Psoas muscle (tissue), 8 donors: ENCODE measurements around the gene FAM222B. TPM values are rescaled to one million over a fixed set of nuclear protein-coding genes. Genes with fewer than 3 reads are reported as not detected.

Experiments used
- ATAC-seq, 4 donors: fragments of 200-7000 bp; cut with Tn5 transposase; one replicate each; pipeline ENCODE4 v1.9.1; 2020; ENCODE audit warnings: moderate library complexity in 3 of 4, mild to moderate bottlenecking in 2 of 4
- DNase-seq, 2 donors: peaks; one replicate each; pipeline ENCODE4 v3.0.0-alpha.2; 2020
- H3K27ac ChIP-seq: fragments of 200-600 bp; one replicate; pipeline ENCODE4 v1.8.0; 2022
- H3K27me3 ChIP-seq, 3 donors: fragments of 200-600 bp in 1 of 3; one replicate each; pipeline versions ENCODE4 v1.6.1 to v1.8.0; 2013 to 2022; ENCODE audit warnings: low read length in 2 of 3, mild to moderate bottlenecking in 2 of 3, moderate library complexity in 1 of 3; ENCODE audit not compliant: insufficient read depth in 3 of 3
- H3K36me3 ChIP-seq, 2 donors: fragments of 200-600 bp in 1 of 2; one replicate each; pipeline versions ENCODE4 v1.6.1 to v1.8.0; 2013 to 2022; ENCODE audit warnings: low read depth in 1 of 2, mild to moderate bottlenecking in 1 of 2, moderate library complexity in 1 of 2; ENCODE audit not compliant: insufficient read depth in 1 of 2
- H3K4me1 ChIP-seq: fragments of 200-600 bp; one replicate; pipeline ENCODE4 v1.8.0; 2022
- H3K4me3 ChIP-seq: fragments of 200-600 bp; one replicate; pipeline ENCODE4 v1.8.0; 2022; ENCODE audit warnings: mild to moderate bottlenecking
- H3K9me3 ChIP-seq: fragments of 200-600 bp; one replicate; pipeline ENCODE4 v1.8.0; 2022
- WGBS, 3 donors: extraction: QIAGEN DNeasy Blood & Tissue Kit; methylation state at CpG; one replicate each; pipeline versions ENCODE4 v1.1.6 to v1.1.7; 2013; 5-methylcytosine and 5-hydroxymethylcytosine counted together
- intact Hi-C, 2 donors: fragments of 100-400 bp; cut with DNase I; formaldehyde crosslinking; loops; one replicate each; pipeline versions ENCODE4 v1.11.0 to v1.14.2; 2022
- polyA plus RNA-seq, 3 donors: library from polyadenylated mRNA; stranded (reverse); fragments of 200-250 nt; gene quantifications; one replicate each; pipeline ENCODE4 v1.2.3, GENCODE V29; 2013
- total RNA-seq, 4 donors: library from RNA; stranded (reverse); fragmentation: NEBNext Ultra II Directional in 2 of 4; extraction: Animal tissue kit (Norgen Biotek cat#: 25700) in 2 of 4; gene quantifications; one replicate each; pipeline versions ENCODE4 v1.2.1 to v1.2.4, GENCODE V29; 2021 to 2023
- TF ChIP-seq, protein P1 (sequence below): fragments of 200-600 bp; IDR thresholded peaks from one replicate; pipeline ENCODE4 v1.8.0; 2022; ENCODE audit warnings: antibody characterized with exemption
- donor health status: healthy with polysubstance abuse.
- donor health status: DM: no; HTN: no; CAD: no; lungs with moderate emphysema.
- donor health status: Bipolar disorder and iron deficiency.
- donor health status: healthy.
- donor health status: DM: yes; HTN: yes; CAD: no.
- donor health status: DM: no; HTN: no; CAD: no.
- donor health status: DM: no; HTN: no; CAD: no.
- donor health status: DM: yes; HTN: yes; CAD: no.

FAM222B gene
- total and polyA plus RNA-seq, 7 donors, result 22.4 to 66.2 (median 32.2) TPM

- Histone ChIP-seq H3K27me3 (no peaks in the 10 kb centered on the region), H3K4me1 (no peaks in the 10 kb centered on the region), H3K9me3 (no peaks in the 10 kb centered on the region), H3K27ac (no peak overlapping the region), H3K36me3 (peaks cover 10 to 42% of the 10 kb centered on the region in 2 donors), H3K4me3 (no peak overlapping the region)
- TF ChIP-seq, protein P1, sequence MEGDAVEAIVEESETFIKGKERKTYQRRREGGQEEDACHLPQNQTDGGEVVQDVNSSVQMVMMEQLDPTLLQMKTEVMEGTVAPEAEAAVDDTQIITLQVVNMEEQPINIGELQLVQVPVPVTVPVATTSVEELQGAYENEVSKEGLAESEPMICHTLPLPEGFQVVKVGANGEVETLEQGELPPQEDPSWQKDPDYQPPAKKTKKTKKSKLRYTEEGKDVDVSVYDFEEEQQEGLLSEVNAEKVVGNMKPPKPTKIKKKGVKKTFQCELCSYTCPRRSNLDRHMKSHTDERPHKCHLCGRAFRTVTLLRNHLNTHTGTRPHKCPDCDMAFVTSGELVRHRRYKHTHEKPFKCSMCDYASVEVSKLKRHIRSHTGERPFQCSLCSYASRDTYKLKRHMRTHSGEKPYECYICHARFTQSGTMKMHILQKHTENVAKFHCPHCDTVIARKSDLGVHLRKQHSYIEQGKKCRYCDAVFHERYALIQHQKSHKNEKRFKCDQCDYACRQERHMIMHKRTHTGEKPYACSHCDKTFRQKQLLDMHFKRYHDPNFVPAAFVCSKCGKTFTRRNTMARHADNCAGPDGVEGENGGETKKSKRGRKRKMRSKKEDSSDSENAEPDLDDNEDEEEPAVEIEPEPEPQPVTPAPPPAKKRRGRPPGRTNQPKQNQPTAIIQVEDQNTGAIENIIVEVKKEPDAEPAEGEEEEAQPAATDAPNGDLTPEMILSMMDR, result no peak
- WGBS, 3 donors, result 96 to 100% (median 96%) methylated on average over 3 of the region's 3 CpGs
- intact Hi-C loops, result no loop called here
- DNase-seq (no peak), ATAC-seq (no peak)
These were observed 20.0 kb upstream of the FAM222B start for GRCh38 chr17:28862561-28862960.

- TF ChIP-seq, protein P1, result no peak
- WGBS, 3 donors, result 65 to 73% (median 68%) methylated on average over 8 of the region's 8 CpGs
- Histone ChIP-seq H3K4me1 (no peaks in the 10 kb centered on the region), H3K27ac (no peak overlapping the region), H3K27me3 (no peaks in the 10 kb centered on the region), H3K36me3 (peaks cover 10 to 52% of the 10 kb centered on the region in 2 donors), H3K9me3 (no peaks in the 10 kb centered on the region), H3K4me3 (no peak overlapping the region)
- DNase-seq (no peak), ATAC-seq (no peak)
- intact Hi-C loops, result no loop called here
These were observed 19.0 kb upstream of the FAM222B start for GRCh38 chr17:28861393-28862203.

GRCh38 chr17:28860363-28860808 is 17.8 kb upstream of the FAM222B start:
- intact Hi-C loops, result no loop called here
- Histone ChIP-seq H3K27me3 (no peaks in the 10 kb centered on the region), H3K27ac (no peak overlapping the region), H3K4me1 (peaks cover 5% of the 10 kb centered on the region), H3K9me3 (no peaks in the 10 kb centered on the region), H3K36me3 (peaks cover 10 to 58% of the 10 kb centered on the region in 2 donors), H3K4me3 (no peak overlapping the region)
- no peak for ATAC-seq
- 92 to 95% (median 93%) methylated on average over 4 of the region's 4 CpGs for WGBS, 3 donors
- no peak for DNase-seq
- TF ChIP-seq, protein P1, result no peak

GRCh38 chr17:28858801-28859355 is 16.3 kb upstream of the FAM222B start:
- peaks cover 10 to 58% of the 10 kb centered on the region in 2 donors for H3K36me3 ChIP-seq
- ATAC-seq, result no peak

More at GRCh38 chr17:28858801-28859355, 16.3 kb upstream of the FAM222B start:
- DNase-seq, result peak in 1 of 2 donors; percentile 17
- Histone ChIP-seq H3K4me1 (peaks cover 11% of the 10 kb centered on the region), H3K4me3 (no peak overlapping the region), H3K27me3 (no peaks in the 10 kb centered on the region), H3K27ac (no peak overlapping the region), H3K9me3 (no peaks in the 10 kb centered on the region)
- intact Hi-C loops, result loop anchor here (5.0 kb wide), 2 partner anchors 38 to 47 kb away; partner anchors contain the start of gene FLOT2 (in 2 of the 2)
- TF ChIP-seq, protein P1, result no peak
- 43 to 51% (median 47%) methylated on average over 2 of the region's 2 CpGs for WGBS, 3 donors
